IMR-90 (cell line): ENCODE data around the gene FAAP24. TPM values are rescaled to one million over a fixed set of nuclear protein-coding genes. Genes with fewer than 3 reads are reported as not detected.
"Not testable (repeated sequence)": the region's sequence is repeated elsewhere in the genome, so short reads cannot be mapped to it uniquely, and the experiment has no call there.

Experiments used
- ATAC-seq: fragments of 200-7000 bp; cut with Tn5 transposase; 2 replicates; pipeline ENCODE4 v1.9.1; 2020; ENCODE audit warnings: low read depth, mild to moderate bottlenecking, moderate library complexity
- BruUV-seq: library from RNA; stranded (reverse); fragments of 400-500 nt; replicated peaks from 2 replicates; lab custom pipeline; 2021; lab: Mats Ljungman, UMichigan
- CTCF ChIA-PET: fragments of 300-600 bp; formaldehyde crosslinking; extraction: SDS; loops from one replicate; lab custom pipeline; 2021; ENCODE audit warnings: antibody characterized with exemption; lab: Yijun Ruan, JAX
- POLR2A ChIA-PET: fragments of 300-600 bp; sonication (Branson Sonifier 250); formaldehyde crosslinking; loops from one replicate; lab custom pipeline; 2022; ENCODE audit warnings: antibody characterized with exemption; ENCODE audit not compliant: unreplicated experiment; lab: Charles Lee
- DNase-seq: peaks from one replicate; pipeline ENCODE4 v3.0.0; 2013
- H2AFZ ChIP-seq: replicated peaks from 2 replicates; pipeline ENCODE3; 2013; ENCODE audit warnings: low read length, mild to moderate bottlenecking; ENCODE audit not compliant: poor library complexity
- H2AK5ac ChIP-seq: 2 replicates; pipeline ENCODE4 v1.6.1; 2013; ENCODE audit warnings: low read depth, low read length, inconsistent platforms
- H2AK9ac ChIP-seq: replicated peaks from 2 replicates; pipeline ENCODE3; 2013; ENCODE audit warnings: mild to moderate bottlenecking, low read depth, low read length, moderate library complexity; ENCODE audit not compliant: poor library complexity
- H2BK120ac ChIP-seq: 2 replicates; pipeline ENCODE4 v1.6.1; 2013; ENCODE audit warnings: low read depth, low read length, inconsistent platforms
- H2BK15ac ChIP-seq: 3 replicates; pipeline ENCODE4 v1.6.1; 2013; ENCODE audit warnings: low read depth, low read length, inconsistent platforms
- H2BK20ac ChIP-seq: 2 replicates; pipeline ENCODE4 v1.6.1; 2013; ENCODE audit warnings: low read depth, mild to moderate bottlenecking, inconsistent platforms, low read length, moderate library complexity
- H2BK5ac ChIP-seq: 2 replicates; pipeline ENCODE4 v1.6.1; 2013; ENCODE audit warnings: mild to moderate bottlenecking, low read depth, low read length, inconsistent platforms; ENCODE audit not compliant: poor library complexity, severe bottlenecking
- H3K14ac ChIP-seq: replicated peaks from 2 replicates; pipeline ENCODE4 v1.6.1; 2013; ENCODE audit warnings: low read depth, low read length, inconsistent platforms
- H3K18ac ChIP-seq: 2 replicates; pipeline ENCODE4 v1.6.1; 2013; ENCODE audit warnings: low read depth, low read length, control low read depth
- H3K23ac ChIP-seq: 2 replicates; pipeline ENCODE4 v1.6.1; 2013; ENCODE audit warnings: low read depth, low read length, inconsistent platforms
- H3K27ac ChIP-seq: 2 replicates; pipeline ENCODE4 v1.5.1; 2013; ENCODE audit warnings: mild to moderate bottlenecking, control low read depth, low read length; ENCODE audit not compliant: insufficient read depth
- H3K27me3 ChIP-seq: 2 replicates; pipeline ENCODE4 v1.6.1; 2013; ENCODE audit warnings: low read length; ENCODE audit not compliant: control insufficient read depth, insufficient read depth
- H3K36me3 ChIP-seq: 2 replicates; pipeline ENCODE4 v1.6.1; 2013; ENCODE audit warnings: low read length, mixed read lengths; ENCODE audit not compliant: control insufficient read depth, insufficient read depth
- H3K4ac ChIP-seq: 2 replicates; pipeline ENCODE4 v1.6.1; 2013; ENCODE audit warnings: low read depth, low read length, inconsistent platforms
- H3K4me1 ChIP-seq: 2 replicates; pipeline ENCODE4 v1.6.1; 2013; ENCODE audit warnings: low read length, mixed read lengths; ENCODE audit not compliant: control insufficient read depth, insufficient read depth
- H3K4me2 ChIP-seq: 2 replicates; pipeline ENCODE4 v1.6.1; 2013; ENCODE audit warnings: low read depth, mild to moderate bottlenecking, control low read depth, low read length, moderate library complexity
- H3K4me3 ChIP-seq: 2 replicates; pipeline ENCODE4 v1.5.1; 2013; ENCODE audit warnings: low read depth, mild to moderate bottlenecking, control low read depth, low read length, moderate library complexity; ENCODE audit not compliant: insufficient read depth
- H3K56ac ChIP-seq: 2 replicates; pipeline ENCODE4 v1.6.1; 2013; ENCODE audit warnings: low read length, inconsistent platforms; ENCODE audit not compliant: insufficient read depth; ENCODE audit errors: extremely low read depth
- H3K79me1 ChIP-seq, 2 experiments: 2 replicates each; pipeline ENCODE4 v1.6.1; 2013; ENCODE audit warnings: low read length in 2 of 2, inconsistent platforms in 1 of 2, low read depth in 1 of 2
- H3K9ac ChIP-seq: 2 replicates; pipeline ENCODE4 v1.6.1; 2013; ENCODE audit warnings: low read depth, low read length, control low read depth
- H3K9me1 ChIP-seq: 2 replicates; pipeline ENCODE4 v1.6.1; 2013; ENCODE audit warnings: low read length, inconsistent platforms; ENCODE audit not compliant: insufficient read depth
- H3K9me3 ChIP-seq: 2 replicates; pipeline ENCODE4 v1.6.1; 2013; ENCODE audit warnings: low read length; ENCODE audit not compliant: control insufficient read depth, insufficient read depth
- H4K20me1 ChIP-seq: 2 replicates; pipeline ENCODE4 v1.6.1; 2013; ENCODE audit warnings: low read length, inconsistent platforms; ENCODE audit not compliant: insufficient read depth
- H4K5ac ChIP-seq: 2 replicates; pipeline ENCODE4 v1.6.1; 2013; ENCODE audit warnings: mild to moderate bottlenecking, low read depth, low read length, control low read depth
- H4K8ac ChIP-seq, 2 experiments: 2 replicates each; pipeline ENCODE4 v1.6.1; 2013; ENCODE audit warnings: low read depth in 2 of 2, low read length in 2 of 2, control low read depth in 1 of 2, inconsistent platforms in 1 of 2
- H4K91ac ChIP-seq: 2 replicates; pipeline ENCODE4 v1.6.1; 2013; ENCODE audit warnings: low read depth, low read length, inconsistent platforms; ENCODE audit not compliant: insufficient read depth
- WGBS, 2 experiments: methylation state at CpG; one replicate each; pipeline versions ENCODE4 v1.1.5 to v1.1.7; 2013; ENCODE audit warnings: missing lambda C conversion rate in 2 of 2; ENCODE audit not compliant: insufficient read length in 1 of 2; ENCODE audit errors: extremely low coverage in 2 of 2; 5-methylcytosine and 5-hydroxymethylcytosine counted together
- dilution Hi-C: fragments of 300-500 bp; cut with HindIII; formaldehyde crosslinking; loops from one replicate; pipeline ENCODE4 v1.14.3; 2018; ENCODE audit warnings: low sequenced_read_pairs; ENCODE audit not compliant: unreplicated experiment
- in situ Hi-C: fragments of 300-500 bp; cut with MboI; formaldehyde crosslinking; loops from 3 replicates; pipeline ENCODE4 v1.14.3; 2019; ENCODE audit warnings: low sequenced_read_pairs, inconsistent platforms, mixed read lengths
- intact Hi-C: fragments of 100-400 bp; cut with micrococcal nuclease; formaldehyde crosslinking; loops from 2 replicates; pipeline ENCODE4 v1.10.0; 2022
- polyA plus RNA-seq, 3 experiments: library from polyadenylated mRNA; depleted of rRNA; stranded (reverse); fragments of >200 nt; gene quantifications; 2 replicates each; pipeline ENCODE4 v1.2.3, GENCODE V29; 2012; ENCODE audit warnings: low replicate concordance in 1 of 3
- total RNA-seq: library from RNA; depleted of rRNA; stranded (reverse); fragments of >200 nt; gene quantifications from 2 replicates; pipeline ENCODE4 v1.2.3, GENCODE V29; 2012

FAAP24 gene
- total and polyA plus RNA-seq, 2 of the 4 experiments (the other 2 are of a cell fraction) = 2.2 to 2.3 TPM

DNA sequence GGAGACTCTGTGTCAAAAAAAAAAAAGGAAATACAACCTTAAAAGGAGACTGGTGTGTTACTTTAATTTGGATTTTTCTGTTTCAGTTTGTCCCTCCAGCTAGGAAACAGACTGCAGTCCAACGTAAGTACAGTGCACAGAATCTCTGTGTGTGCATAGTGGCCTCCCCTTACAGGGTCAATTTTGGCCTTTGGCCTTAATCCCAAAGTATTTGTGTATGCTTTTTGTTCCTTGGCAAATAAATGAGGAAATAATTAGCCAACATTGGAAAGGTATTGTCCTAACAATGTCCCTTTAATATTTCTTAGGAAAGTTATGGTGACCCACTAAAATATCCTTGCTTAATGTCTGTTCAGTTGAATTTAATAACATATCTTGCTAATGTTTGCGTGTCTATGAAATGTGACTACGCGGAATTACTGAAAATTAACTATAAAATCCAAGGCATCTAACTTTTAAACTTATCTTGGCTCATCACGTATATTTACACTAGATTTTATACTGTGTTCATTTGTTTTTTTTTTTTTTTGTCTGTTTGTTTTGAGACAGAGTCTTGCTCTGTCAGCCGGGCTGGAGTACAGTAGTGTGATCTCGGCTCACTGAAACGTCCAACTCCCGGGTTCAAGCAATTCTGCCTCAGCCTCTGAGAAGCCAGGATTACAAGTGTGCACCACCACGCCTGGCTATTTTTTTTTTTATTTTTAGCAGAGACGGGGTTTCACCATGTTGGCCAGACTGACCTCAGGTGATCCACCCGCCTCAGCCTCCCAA, 53.6 kb downstream of the FAAP24 start:
- H3K27ac ChIP-seq, H3K18ac ChIP-seq, H2BK20ac ChIP-seq, H3K4me1 ChIP-seq, DNase-seq, H3K4me3 ChIP-seq, H3K14ac ChIP-seq, dilution Hi-C loops, H3K79me1 ChIP-seq, H2BK120ac ChIP-seq, CTCF ChIA-PET, H3K4me2 ChIP-seq, H2BK15ac ChIP-seq, H3K56ac ChIP-seq, H3K23ac ChIP-seq, intact Hi-C loops, H2AK5ac ChIP-seq, H2AFZ ChIP-seq, H3K4ac ChIP-seq, in situ Hi-C loops, BruUV-seq, H3K9me3 ChIP-seq, H4K20me1 ChIP-seq, POLR2A ChIA-PET, H3K36me3 ChIP-seq, H4K91ac ChIP-seq, H4K5ac ChIP-seq, H4K8ac ChIP-seq, H3K9me1 ChIP-seq, H2AK9ac ChIP-seq, ATAC-seq, H3K9ac ChIP-seq, H3K27me3 ChIP-seq, H2BK5ac ChIP-seq: not testable (repeated sequence)
- WGBS, 2 experiments = 100% methylated on average over 1 of the region's 12 CpGs; no CpG with 5 or more reads in 1 of the 2 experiments

DNA sequence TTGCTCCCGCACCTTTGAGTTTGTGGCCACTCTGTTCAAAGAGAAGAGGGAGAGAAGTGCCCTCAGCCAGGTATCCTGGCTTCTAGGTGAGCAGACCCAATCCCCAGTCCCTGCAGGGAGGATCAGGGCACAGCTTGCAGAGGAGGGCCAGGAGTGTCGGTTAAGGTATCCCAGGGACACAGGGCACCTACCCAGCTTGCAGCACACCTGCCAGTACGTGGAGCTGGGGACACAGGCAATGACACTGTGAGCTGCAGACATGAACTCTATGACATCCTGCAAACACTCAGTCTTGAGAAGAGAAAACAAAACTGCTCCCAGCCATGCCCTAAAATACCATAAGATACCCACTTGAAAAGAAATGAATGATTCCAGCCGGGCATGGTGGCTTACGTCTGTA, 54.6 kb downstream of the FAAP24 start:
- H3K23ac ChIP-seq, H3K9me1 ChIP-seq, H2BK5ac ChIP-seq, H3K56ac ChIP-seq, H3K36me3 ChIP-seq, DNase-seq, H2AK9ac ChIP-seq, BruUV-seq, H2BK15ac ChIP-seq, H3K79me1 ChIP-seq, H2BK120ac ChIP-seq, CTCF ChIA-PET, H3K9me3 ChIP-seq, H2BK20ac ChIP-seq, H3K27ac ChIP-seq, dilution Hi-C loops, ATAC-seq, H4K20me1 ChIP-seq, H2AK5ac ChIP-seq, H4K8ac ChIP-seq, H3K4ac ChIP-seq, H3K27me3 ChIP-seq, H3K14ac ChIP-seq, in situ Hi-C loops, H2AFZ ChIP-seq, POLR2A ChIA-PET, H3K9ac ChIP-seq, H3K4me2 ChIP-seq, intact Hi-C loops, H3K4me3 ChIP-seq, H4K91ac ChIP-seq, H3K4me1 ChIP-seq, H3K18ac ChIP-seq, H4K5ac ChIP-seq: not testable (repeated sequence)
- 40% methylated on average over 2 of the region's 5 CpGs; no CpG with 5 or more reads in 1 of the 2 experiments for WGBS, 2 experiments
